Measurements from ENCODE around the gene FMN2.

DNA sequence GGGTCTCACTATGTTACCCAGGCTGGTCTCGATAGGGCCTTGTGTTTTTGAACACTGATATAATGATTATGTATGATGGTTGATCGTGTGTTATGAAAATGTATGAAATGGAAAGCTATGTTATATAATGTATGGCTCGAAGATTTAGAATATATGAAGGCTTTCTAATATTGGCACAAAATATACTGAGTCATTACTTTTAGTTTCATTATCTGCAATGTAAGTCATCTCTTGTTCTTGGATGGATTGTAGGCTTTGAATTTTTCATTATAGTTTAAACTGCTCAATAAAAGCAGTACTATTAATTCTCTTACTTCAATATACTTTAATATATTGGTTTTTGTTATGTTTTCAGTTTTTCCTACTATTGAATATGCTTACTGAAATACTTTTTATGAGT is 10.1 kb downstream of the FMN2 start:
- TF ChIP-seq POLR2AphosphoS5 (IDR thresholded peaks at IDR 0.05; ENCODE audit: low read depth, low read length) = no peak
- TF ChIP-seq, protein P1, sequence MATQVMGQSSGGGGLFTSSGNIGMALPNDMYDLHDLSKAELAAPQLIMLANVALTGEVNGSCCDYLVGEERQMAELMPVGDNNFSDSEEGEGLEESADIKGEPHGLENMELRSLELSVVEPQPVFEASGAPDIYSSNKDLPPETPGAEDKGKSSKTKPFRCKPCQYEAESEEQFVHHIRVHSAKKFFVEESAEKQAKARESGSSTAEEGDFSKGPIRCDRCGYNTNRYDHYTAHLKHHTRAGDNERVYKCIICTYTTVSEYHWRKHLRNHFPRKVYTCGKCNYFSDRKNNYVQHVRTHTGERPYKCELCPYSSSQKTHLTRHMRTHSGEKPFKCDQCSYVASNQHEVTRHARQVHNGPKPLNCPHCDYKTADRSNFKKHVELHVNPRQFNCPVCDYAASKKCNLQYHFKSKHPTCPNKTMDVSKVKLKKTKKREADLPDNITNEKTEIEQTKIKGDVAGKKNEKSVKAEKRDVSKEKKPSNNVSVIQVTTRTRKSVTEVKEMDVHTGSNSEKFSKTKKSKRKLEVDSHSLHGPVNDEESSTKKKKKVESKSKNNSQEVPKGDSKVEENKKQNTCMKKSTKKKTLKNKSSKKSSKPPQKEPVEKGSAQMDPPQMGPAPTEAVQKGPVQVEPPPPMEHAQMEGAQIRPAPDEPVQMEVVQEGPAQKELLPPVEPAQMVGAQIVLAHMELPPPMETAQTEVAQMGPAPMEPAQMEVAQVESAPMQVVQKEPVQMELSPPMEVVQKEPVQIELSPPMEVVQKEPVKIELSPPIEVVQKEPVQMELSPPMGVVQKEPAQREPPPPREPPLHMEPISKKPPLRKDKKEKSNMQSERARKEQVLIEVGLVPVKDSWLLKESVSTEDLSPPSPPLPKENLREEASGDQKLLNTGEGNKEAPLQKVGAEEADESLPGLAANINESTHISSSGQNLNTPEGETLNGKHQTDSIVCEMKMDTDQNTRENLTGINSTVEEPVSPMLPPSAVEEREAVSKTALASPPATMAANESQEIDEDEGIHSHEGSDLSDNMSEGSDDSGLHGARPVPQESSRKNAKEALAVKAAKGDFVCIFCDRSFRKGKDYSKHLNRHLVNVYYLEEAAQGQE (IDR thresholded peaks at IDR 0.05; ENCODE audit: insufficient read depth in 1 of 2, low read depth in 2 of 2, low read length in 2 of 2) = no peak
- no peak for TF ChIP-seq TAF1 (IDR thresholded peaks at IDR 0.05; ENCODE audit: borderline replicate concordance, insufficient read depth, low read length)

Measured in PFSK-1 (cell line).